GM18870 (cell line): Measurements from ENCODE around the gene FDX2.
"Not testable (repeated sequence)": the region's sequence is repeated elsewhere in the genome, so short reads cannot be mapped to it uniquely, and the experiment has no call there.

Source experiments
- ATAC-seq: cut with Tn5 transposase; IDR thresholded peaks from one replicate; pipeline ENCODE4 v1.9.1; 2021; ENCODE audit warnings: moderate library complexity; ENCODE audit not compliant: unreplicated experiment

The FDX2 gene

DNA sequence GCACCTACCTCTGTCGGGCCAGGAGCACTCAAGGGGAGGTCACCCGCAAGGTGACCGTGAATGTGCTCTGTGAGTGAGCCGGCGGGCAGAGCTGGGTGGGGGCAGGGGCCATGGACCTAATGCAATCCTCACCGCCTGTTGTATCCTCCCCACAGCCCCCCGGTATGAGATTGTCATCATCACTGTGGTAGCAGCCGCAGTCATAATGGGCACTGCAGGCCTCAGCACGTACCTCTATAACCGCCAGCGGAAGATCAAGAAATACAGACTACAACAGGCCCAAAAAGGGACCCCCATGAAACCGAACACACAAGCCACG lies 30.9 kb downstream of the FDX2 start:
- no peak for ATAC-seq

DNA sequence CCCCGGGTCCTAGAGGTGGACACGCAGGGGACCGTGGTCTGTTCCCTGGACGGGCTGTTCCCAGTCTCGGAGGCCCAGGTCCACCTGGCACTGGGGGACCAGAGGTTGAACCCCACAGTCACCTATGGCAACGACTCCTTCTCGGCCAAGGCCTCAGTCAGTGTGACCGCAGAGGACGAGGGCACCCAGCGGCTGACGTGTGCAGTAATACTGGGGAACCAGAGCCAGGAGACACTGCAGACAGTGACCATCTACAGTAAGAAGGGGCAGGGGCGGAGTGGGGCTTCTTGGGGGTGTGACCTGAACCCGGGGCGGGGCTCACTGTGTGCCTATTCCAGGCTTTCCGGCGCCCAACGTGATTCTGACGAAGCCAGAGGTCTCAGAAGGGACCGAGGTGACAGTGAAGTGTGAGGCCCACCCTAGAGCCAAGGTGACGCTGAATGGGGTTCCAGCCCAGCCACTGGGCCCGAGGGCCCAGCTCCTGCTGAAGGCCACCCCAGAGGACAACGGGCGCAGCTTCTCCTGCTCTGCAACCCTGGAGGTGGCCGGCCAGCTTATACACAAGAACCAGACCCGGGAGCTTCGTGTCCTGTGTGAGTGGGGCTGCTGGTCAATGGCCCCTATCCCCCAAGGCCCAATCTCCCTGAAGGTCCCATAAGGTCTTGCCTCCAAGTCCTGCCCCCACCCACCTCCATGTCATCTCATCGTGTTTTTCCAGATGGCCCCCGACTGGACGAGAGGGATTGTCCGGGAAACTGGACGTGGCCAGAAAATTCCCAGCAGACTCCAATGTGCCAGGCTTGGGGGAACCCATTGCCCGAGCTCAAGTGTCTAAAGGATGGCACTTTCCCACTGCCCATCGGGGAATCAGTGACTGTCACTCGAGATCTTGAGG lies 31.5 kb downstream of the FDX2 start:
- ATAC-seq = no peak

- no peak for ATAC-seq
Measured at GRCh38 chr19:10283301-10284064, 32.3 kb downstream of the FDX2 start.

DNA sequence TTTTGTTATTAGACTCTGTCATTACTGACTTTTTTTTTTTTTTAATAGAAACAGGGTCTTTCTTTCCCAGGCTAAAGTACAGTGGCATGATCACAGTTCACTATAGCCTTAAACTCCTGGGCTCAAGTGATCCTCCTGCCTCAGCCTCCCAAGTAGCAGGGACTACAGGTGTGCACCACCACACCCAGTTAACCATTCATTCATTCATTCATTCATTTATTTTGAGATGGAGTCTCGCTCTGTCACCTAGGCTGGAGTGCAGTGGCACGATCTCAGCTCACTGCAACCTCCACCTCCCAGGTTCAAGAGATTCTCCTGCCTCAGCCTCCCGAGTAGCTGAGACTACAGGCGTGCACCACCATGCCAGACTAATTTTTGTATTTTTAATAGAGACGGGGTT lies 33.8 kb downstream of the FDX2 start:
- ATAC-seq = not testable (repeated sequence)

- ATAC-seq = no peak
Measured at GRCh38 chr19:10279737-10280442, 35.9 kb downstream of the FDX2 start.

GRCh38 chr19:10278935-10279334 lies 36.9 kb downstream of the FDX2 start:
- ATAC-seq = no peak

- ATAC-seq = no peak
Measured at GRCh38 chr19:10277795-10278589, 37.8 kb downstream of the FDX2 start.

DNA sequence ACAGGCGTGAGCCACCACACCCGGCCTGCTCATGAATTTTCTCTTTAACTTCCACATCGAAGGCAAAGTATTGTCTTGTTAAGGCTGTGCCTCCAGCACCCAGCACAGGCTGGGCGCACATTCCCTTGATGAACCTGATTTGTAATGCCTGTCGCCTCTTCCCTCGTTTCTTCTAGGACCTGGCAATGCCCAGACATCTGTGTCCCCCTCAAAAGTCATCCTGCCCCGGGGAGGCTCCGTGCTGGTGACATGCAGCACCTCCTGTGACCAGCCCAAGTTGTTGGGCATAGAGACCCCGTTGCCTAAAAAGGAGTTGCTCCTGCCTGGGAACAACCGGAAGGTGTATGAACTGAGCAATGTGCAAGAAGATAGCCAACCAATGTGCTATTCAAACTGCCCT lies 41.2 kb downstream of the FDX2 start:
- ATAC-seq = no peak

DNA sequence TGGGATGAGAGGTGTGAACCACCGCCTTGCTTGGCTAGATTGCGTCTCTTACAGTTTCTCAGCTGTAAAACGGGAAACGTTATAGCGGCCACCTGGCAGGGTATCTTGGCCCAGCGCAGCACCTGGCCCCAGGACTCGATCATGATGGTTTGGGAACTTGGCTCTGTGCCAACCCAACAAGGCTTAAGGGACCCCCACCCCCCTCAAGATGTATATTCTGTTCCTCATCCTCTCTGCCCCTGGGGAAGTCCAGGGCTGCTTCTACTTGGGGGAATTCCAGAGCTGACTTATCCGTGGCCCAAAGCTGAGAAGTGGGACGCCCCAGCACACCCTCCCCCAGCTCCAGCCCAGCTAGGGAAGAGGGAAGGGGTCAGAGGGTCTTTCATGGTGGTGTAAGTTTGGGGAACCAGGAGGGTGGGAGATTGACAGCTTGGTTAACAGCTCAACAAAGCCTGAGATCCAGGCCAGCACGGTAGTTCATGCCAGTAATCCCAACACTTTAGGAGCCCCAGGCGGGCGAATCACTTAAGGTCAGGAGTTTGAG lies 44.2 kb downstream of the FDX2 start:
- no peak for ATAC-seq

DNA sequence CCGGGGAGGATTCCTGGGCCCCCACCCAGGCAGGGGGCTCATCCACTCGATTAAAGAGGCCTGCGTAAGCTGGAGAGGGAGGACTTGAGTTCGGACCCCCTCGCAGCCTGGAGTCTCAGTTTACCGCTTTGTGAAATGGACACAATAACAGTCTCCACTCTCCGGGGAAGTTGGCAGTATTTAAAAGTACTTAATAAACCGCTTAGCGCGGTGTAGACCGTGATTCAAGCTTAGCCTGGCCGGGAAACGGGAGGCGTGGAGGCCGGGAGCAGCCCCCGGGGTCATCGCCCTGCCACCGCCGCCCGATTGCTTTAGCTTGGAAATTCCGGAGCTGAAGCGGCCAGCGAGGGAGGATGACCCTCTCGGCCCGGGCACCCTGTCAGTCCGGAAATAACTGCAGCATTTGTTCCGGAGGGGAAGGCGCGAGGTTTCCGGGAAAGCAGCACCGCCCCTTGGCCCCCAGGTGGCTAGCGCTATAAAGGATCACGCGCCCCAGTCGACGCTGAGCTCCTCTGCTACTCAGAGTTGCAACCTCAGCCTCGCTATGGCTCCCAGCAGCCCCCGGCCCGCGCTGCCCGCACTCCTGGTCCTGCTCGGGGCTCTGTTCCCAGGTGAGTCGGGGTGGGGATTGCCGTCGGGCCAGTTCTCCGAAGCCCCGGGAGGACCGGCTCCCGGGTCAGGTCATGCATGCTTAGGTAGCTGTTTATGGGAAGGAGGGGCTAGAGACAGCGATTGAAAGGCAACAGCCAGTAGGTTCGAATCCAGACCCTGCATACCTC lies 45.0 kb downstream of the FDX2 start, which contains the start of gene ICAM1:
Gene ICAM1, plus strand, starts transcription at position 505 of the 779 bp plus-strand sequence. Its CDS starts 40 bp downstream, at position 545.
- no peak for ATAC-seq

DNA sequence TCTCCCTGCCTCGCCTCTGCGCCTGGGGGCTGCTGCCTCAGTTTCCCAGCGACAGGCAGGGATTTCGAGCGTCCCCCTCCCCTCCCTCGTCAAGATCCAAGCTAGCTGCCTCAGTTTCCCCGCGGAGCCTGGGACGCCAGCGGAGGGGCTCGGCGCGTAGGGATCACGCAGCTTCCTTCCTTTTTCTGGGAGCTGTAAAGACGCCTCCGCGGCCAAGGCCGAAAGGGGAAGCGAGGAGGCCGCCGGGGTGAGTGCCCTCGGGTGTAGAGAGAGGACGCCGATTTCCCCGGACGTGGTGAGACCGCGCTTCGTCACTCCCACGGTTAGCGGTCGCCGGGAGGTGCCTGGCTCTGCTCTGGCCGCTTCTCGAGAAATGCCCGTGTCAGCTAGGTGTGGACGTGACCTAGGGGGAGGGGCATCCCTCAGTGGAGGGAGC lies 45.6 kb downstream of the FDX2 start:
- no peak for ATAC-seq

GRCh38 chr19:10269333-10270179 lies 46.3 kb downstream of the FDX2 start:
- no peak for ATAC-seq

DNA sequence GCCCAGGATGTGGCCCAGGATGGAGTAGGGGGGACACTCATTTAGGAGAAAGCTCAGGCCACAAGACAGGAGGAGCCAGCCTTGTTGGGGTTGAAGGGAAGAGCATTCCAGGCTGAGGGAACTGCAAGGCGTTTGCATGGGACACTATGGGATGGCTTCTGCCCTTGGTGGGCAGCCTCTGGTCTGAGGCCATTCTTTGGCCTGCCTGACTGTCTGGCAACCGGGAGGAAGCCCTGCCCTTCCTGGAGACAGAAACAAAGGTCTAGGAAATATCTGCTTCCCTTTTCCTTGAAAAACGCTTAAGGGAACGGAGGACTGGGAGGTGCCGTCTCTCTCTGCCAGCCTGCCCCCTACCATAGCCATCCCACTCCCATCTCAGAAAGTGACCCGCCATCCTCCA lies 47.7 kb downstream of the FDX2 start:
- no peak for ATAC-seq

GRCh38 chr19:10266706-10267105 lies 49.1 kb downstream of the FDX2 start:
- no peak for ATAC-seq

DNA sequence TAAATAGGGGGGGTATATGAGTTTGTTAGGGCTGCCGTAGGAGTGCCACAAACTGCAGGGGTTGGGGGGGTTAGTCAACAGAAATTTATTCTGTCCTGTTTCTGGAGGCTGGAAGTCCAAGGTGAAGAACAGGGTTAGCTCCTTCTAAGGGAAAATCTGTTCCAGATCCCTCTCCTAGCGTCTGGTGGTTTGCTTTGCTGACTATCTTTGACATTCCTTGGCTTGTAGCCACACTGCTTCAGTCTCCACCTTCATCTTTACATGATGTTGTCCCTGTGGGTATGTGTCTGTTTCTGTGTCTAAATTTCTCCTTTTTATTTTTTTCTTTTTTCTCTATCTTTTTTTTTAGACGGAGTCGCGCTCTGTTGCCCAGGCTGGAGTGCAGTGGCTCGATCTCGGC lies 53.0 kb downstream of the FDX2 start:
- no peak for ATAC-seq

DNA sequence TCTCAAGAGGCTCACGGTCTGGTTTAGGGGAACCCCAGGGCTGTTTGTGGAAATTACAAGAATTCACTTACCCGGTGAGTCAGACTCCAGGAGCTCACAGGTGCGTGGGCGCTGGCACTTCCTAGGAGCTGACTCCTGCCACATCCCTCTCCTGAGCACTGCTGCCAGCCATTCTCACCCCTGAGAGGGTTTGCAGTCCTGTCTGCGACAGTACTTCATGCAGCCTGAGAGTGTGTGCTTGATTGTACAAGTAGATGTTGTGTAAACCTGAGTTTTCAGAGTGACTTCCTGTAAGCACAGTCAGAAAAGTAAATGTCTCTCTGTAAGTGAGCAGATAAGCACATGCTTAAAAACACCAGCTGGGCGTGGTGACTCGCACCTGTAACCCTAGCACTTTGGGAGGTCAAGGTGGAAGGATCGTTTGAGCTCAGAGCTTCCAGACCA lies 55.7 kb downstream of the FDX2 start:
- ATAC-seq = no peak
